Neural progenitor cell (in vitro differentiated cells): ENCODE results near the gene BHLHE40. TPM values are rescaled to one million over a fixed set of nuclear protein-coding genes. Genes with fewer than 3 reads are reported as not detected.

Source experiments
- DNase-seq: peaks from one replicate; pipeline ENCODE4 v3.0.0-alpha.2; 2016; ENCODE audit warnings: low spot score
- H2AFZ ChIP-seq: fragments of 200-600 bp; sonication (generic); replicated peaks from 2 replicates; pipeline ENCODE4 v1.6.1; 2016; ENCODE audit warnings: antibody characterized with exemption
- H3F3A ChIP-seq: fragments of 200-600 bp; sonication (generic); 2 replicates; pipeline ENCODE4 v1.6.1; 2016; ENCODE audit warnings: antibody characterized with exemption, low read depth
- H3K27ac ChIP-seq: fragments of 200-600 bp; sonication (generic); 2 replicates; pipeline ENCODE4 v1.5.1; 2016; ENCODE audit warnings: mild to moderate bottlenecking
- H3K27me3 ChIP-seq: fragments of 200-600 bp; sonication (generic); 2 replicates; pipeline ENCODE4 v1.6.1; 2016; ENCODE audit warnings: mild to moderate bottlenecking, moderate library complexity
- H3K36me3 ChIP-seq: fragments of 200-600 bp; sonication (generic); 2 replicates; pipeline ENCODE4 v1.5.1; 2016
- H3K4me1 ChIP-seq: fragments of 200-600 bp; sonication (generic); 2 replicates; pipeline ENCODE4 v1.6.1; 2016; ENCODE audit warnings: mixed run types
- H3K4me2 ChIP-seq: fragments of 200-600 bp; sonication (generic); 2 replicates; pipeline ENCODE4 v1.6.1; 2016
- H3K4me3 ChIP-seq: fragments of 200-600 bp; sonication (generic); 2 replicates; pipeline ENCODE4 v1.5.1; 2016
- H3K79me2 ChIP-seq: fragments of 200-600 bp; sonication (generic); 2 replicates; pipeline ENCODE4 v1.6.1; 2016; ENCODE audit warnings: low read depth
- H3K9ac ChIP-seq: fragments of 200-600 bp; sonication (generic); 2 replicates; pipeline ENCODE4 v1.6.1; 2016
- H3K9me3 ChIP-seq: fragments of 200-600 bp; sonication (generic); 2 replicates; pipeline ENCODE4 v1.5.1; 2016; ENCODE audit warnings: low read depth
- H4K20me1 ChIP-seq: fragments of 200-600 bp; sonication (generic); 2 replicates; pipeline ENCODE4 v1.6.1; 2016; ENCODE audit warnings: low read depth
- H3K27ac Mint-ChIP-seq: 3 replicates; pipeline ENCODE4 v1.8.0; 2021; ENCODE audit warnings: mixed read lengths
- H3K27me3 Mint-ChIP-seq: 2 replicates; pipeline ENCODE4 v1.8.0; 2022; ENCODE audit warnings: low read depth, mild to moderate bottlenecking, inconsistent platforms, moderate library complexity, mixed read lengths; ENCODE audit not compliant: insufficient read depth
- H3K36me3 Mint-ChIP-seq: 3 replicates; pipeline ENCODE4 v1.8.0; 2021; ENCODE audit warnings: mixed read lengths
- H3K4me1 Mint-ChIP-seq: 3 replicates; pipeline ENCODE4 v1.8.0; 2021; ENCODE audit warnings: mixed read lengths
- H3K4me3 Mint-ChIP-seq: 3 replicates; pipeline ENCODE4 v1.8.0; 2021; ENCODE audit warnings: mild to moderate bottlenecking, moderate library complexity, mixed read lengths
- H3K9me3 Mint-ChIP-seq: 3 replicates; pipeline ENCODE4 v1.8.0; 2020; ENCODE audit warnings: mixed read lengths
- CTCF ChIP-seq: fragments of 200-600 bp; sonication (generic); IDR thresholded peaks from 2 replicates; pipeline ENCODE4 v1.5.1; 2017; ENCODE audit warnings: antibody characterized with exemption, mild to moderate bottlenecking
- EZH2 ChIP-seq: fragments of 200-600 bp; sonication (generic); IDR thresholded peaks from 2 replicates; pipeline ENCODE4 v1.6.1; 2017; ENCODE audit warnings: antibody characterized with exemption, mild to moderate bottlenecking, moderate library complexity
- EZH2phosphoT487 ChIP-seq: fragments of 200-600 bp; sonication (generic); IDR thresholded peaks from 2 replicates; pipeline ENCODE4 v1.6.1; 2017; ENCODE audit warnings: antibody characterized with exemption
- total RNA-seq: library from RNA; depleted of rRNA; stranded (reverse); fragments of >200 nt; gene quantifications from 2 replicates; pipeline ENCODE4 v1.2.3, GENCODE V29; 2015; ENCODE audit warnings: low replicate concordance

Gene BHLHE40
- total RNA-seq, 1 donor from 2014 or later, result 0.34 TPM

GRCh38 chr3:4978966-4979427, 240 bp upstream of the BHLHE40 start:
- Histone ChIP-seq H3K4me2 (peak overlapping the region; percentile 81), H3K4me1 (peaks cover 7% of the 10 kb centered on the region), H3K4me3 (peak overlapping the region; percentile 61), H4K20me1 (peaks cover 16% of the 10 kb centered on the region), H3K9me3 (no peaks in the 10 kb centered on the region), H3K9ac (no peak overlapping the region), H3F3A (peaks cover 9% of the 10 kb centered on the region), H3K79me2 (no peaks in the 10 kb centered on the region), H2AFZ (peak overlapping the region; percentile 19), H3K36me3 (no peaks in the 10 kb centered on the region), H3K27ac (no peak overlapping the region), H3K27me3 (peaks cover 90% of the 10 kb centered on the region)
- DNase-seq, result peak; percentile 55
- Mint-ChIP-seq H3K4me1 (peaks cover 35% of the 10 kb centered on the region), H3K4me3 (peak overlapping the region; percentile 95), H3K9me3 (no peaks in the 10 kb centered on the region), H3K27ac (no peak overlapping the region), H3K36me3 (peaks cover 11% of the 10 kb centered on the region), H3K27me3 (peaks cover 21% of the 10 kb centered on the region)
- TF ChIP-seq EZH2phosphoT487, result no peak
- TF ChIP-seq EZH2, result no peak
- TF ChIP-seq CTCF, result no peak

GRCh38 chr3:4980229-4981203, 1.3 kb downstream of the BHLHE40 start:
- peak; percentile 75 for DNase-seq
- Histone ChIP-seq H3F3A (peaks cover 15% of the 10 kb centered on the region), H3K27me3 (peaks cover 100% of the 10 kb centered on the region), H3K79me2 (no peaks in the 10 kb centered on the region), H3K36me3 (no peaks in the 10 kb centered on the region), H3K9ac (no peak overlapping the region), H3K9me3 (no peaks in the 10 kb centered on the region), H3K4me1 (peaks cover 12% of the 10 kb centered on the region), H2AFZ (peak overlapping the region; percentile 63), H3K4me2 (peak overlapping the region; percentile 81), H4K20me1 (peaks cover 16% of the 10 kb centered on the region), H3K4me3 (peak overlapping the region; percentile 61), H3K27ac (no peak overlapping the region)
- Mint-ChIP-seq H3K9me3 (no peaks in the 10 kb centered on the region), H3K4me1 (peaks cover 46% of the 10 kb centered on the region), H3K27ac (peak overlapping the region; percentile 37), H3K27me3 (peaks cover 19% of the 10 kb centered on the region), H3K4me3 (peak overlapping the region; percentile 95), H3K36me3 (peaks cover 11% of the 10 kb centered on the region)
- peak; percentile 29 for TF ChIP-seq EZH2phosphoT487
- peak; percentile 77 for TF ChIP-seq CTCF
- peak; percentile 86 for TF ChIP-seq EZH2

- Mint-ChIP-seq H3K36me3 (peaks cover 11% of the 10 kb centered on the region), H3K9me3 (no peaks in the 10 kb centered on the region), H3K27ac (no peak overlapping the region), H3K4me3 (peak overlapping the region; percentile 46), H3K27me3 (peaks cover 22% of the 10 kb centered on the region), H3K4me1 (peaks cover 53% of the 10 kb centered on the region)
- peaks cover 12% of the 10 kb centered on the region for H3K4me1 ChIP-seq
- no peak for TF ChIP-seq EZH2
- DNase-seq, result no peak
- peaks cover 22% of the 10 kb centered on the region for H3F3A ChIP-seq
- H3K27ac ChIP-seq, result no peak overlapping the region
- no peak overlapping the region for H2AFZ ChIP-seq
- H3K4me2 ChIP-seq, result no peak overlapping the region
- H3K36me3 ChIP-seq, result no peaks in the 10 kb centered on the region
- H3K9ac ChIP-seq, result no peak overlapping the region
- peaks cover 16% of the 10 kb centered on the region for H4K20me1 ChIP-seq
- no peaks in the 10 kb centered on the region for H3K9me3 ChIP-seq
- H3K79me2 ChIP-seq, result no peaks in the 10 kb centered on the region
- H3K27me3 ChIP-seq, result peaks cover 100% of the 10 kb centered on the region
- no peak overlapping the region for H3K4me3 ChIP-seq
Observed at GRCh38 chr3:4981294-4981664, 2.0 kb downstream of the BHLHE40 start.
